HG03342 (cell line): ENCODE data around the gene RASIP1.
"Not testable (repeated sequence)": the region's sequence is repeated elsewhere in the genome, so short reads cannot be mapped to it uniquely, and the experiment has no call there.

Experiments
- ATAC-seq: cut with Tn5 transposase; IDR thresholded peaks from one replicate; pipeline ENCODE4 v1.9.1; 2021; ENCODE audit warnings: mild to moderate bottlenecking, moderate library complexity; ENCODE audit not compliant: unreplicated experiment

RASIP1 gene

DNA sequence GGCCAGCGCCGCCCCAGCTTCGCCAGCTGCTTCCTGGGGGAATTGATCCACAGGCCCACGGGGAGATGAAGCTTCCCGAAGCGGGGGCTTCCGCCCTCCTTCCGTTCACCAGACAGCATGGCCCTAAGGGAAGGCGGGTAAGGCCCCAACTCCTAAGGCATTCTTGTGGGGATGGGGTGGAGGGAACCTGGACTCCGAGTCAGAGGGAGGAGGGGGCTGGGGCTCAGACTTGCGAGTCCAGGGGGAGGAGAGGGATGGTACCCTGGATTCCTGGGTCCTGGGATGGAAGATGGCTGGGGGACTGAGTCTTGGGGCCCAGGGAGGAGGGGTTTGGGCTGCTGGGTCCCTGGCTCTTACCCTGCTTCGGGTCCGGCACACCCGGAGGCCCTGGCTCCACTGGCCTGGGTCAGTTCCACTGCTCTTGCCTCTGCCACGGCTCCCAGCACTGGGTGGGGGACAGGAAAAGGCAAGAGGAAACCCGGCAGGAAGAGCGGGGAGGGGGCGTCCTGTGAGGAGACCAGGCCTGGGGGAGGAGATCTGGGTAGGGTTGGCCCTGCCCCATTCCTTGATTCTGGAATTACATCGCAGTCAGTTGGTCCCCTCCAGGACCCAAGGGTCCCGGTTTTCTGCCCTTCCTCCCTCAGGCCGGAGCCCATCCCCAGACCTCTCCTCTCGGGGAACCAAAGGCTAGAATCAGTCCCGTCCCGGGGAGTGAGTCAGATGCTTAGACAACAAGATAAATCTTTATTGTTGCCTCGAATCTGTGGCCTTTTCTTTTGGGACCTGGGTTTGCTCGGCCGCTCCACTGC is at the start of gene RASIP1:
Gene RASIP1, minus strand, starts transcription at position 447 of the 809 bp plus-strand sequence. Its CDS starts 328 bp downstream, at position 119.
- ATAC-seq, result no peak

GRCh38 chr19:48787331-48787730 is 46.9 kb upstream of the RASIP1 start:
- ATAC-seq, result not testable (repeated sequence)

DNA sequence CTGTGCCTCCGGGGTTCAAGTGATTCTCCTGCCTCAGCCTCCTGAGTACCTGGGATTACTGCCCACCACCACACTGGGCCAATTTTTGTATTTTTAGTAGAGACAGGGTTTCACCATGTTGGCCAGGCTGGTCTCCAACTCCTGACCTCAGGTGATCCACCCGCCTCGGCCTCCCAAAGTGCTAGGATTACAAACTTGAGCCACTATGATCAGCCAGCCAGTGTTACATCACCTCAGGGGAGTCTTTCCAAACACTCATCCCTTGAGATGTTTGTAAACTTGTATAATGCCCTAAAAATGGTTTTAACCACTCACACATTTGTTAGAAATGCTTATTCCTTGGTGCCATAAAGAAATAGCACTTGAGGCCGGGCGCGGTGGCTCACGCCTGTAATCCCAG is 46.0 kb upstream of the RASIP1 start:
- ATAC-seq, result not testable (repeated sequence)

GRCh38 chr19:48784527-48784926 is 44.1 kb upstream of the RASIP1 start:
- no peak for ATAC-seq

DNA sequence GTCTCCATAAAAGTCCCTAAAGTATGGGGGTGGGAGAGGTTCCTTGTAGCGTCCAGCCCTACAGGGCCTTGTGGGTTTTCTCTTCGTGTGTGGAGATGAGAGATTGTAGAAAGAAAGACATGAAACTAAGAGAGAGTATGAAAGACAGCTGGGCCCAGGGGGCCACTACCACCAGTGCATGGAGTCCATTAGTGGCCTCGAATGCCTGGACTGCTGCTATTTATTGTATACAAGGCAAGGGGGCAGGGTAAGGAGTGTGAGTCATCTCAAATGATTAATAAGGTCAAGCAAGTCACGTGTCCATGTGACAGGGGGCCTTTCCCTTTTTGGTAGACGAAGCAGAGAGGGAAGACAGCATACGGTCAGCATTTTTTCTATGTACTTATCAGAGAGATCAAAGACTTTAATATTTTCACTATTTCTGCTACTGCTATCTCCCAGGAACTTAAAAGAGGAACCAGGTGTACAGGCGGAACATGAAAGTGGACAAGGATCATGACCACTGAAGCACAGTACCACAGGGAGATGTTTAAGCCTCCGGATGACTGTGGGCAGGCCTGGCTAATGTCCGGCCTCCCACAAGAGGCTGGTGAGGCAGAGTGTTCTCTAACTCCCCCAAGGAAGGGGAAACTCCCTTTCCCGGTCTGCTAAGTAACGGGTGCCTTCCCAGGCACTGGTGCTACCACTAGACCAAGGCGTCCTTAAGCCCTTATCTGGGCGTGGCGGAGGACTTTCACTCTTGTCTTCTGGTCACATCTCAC is 40.4 kb upstream of the RASIP1 start:
- no peak for ATAC-seq

- no peak for ATAC-seq
Observed at GRCh38 chr19:48779636-48780035, 39.2 kb upstream of the RASIP1 start.

GRCh38 chr19:48777720-48778119 is 37.3 kb upstream of the RASIP1 start:
- no peak for ATAC-seq

- no peak for ATAC-seq
Observed at GRCh38 chr19:48777139-48777538, 36.7 kb upstream of the RASIP1 start.

- no peak for ATAC-seq
Observed at GRCh38 chr19:48772503-48772953, 32.1 kb upstream of the RASIP1 start.

DNA sequence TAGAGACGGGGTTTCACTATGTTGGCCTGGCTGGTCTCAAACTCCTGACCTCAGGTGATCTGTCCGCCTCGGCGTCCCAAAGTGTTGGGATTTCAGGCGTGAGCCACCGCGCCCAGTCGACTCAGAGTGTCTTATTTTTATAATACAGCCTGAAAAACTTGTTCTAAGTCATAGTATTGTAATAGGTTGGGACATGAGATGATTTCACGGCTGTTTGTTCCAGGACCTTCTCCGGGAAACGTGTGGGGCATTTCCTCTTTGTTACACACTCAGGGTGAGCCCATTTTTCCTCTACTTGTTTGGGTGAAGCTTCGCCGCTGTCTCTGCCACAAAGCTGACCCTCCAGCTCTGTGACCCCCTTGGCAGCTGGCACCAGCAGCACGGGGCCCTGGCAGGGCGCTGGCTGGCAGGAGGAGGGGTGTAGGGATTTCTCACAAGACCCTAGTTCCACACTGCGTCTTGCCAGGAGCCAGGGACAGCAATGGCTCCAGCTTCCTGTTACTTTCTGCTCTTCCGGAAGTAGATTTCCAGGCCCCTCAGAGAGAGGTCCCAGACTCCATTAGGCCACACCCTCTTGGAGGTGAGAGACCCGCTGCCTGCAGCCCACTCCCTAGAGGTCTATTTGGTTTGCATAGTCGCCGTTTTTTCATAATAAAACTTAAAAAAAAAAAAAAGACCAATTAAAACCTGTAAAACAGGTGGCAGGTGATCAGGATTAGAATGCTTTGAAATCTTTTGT is 30.5 kb upstream of the RASIP1 start:
- no peak for ATAC-seq

DNA sequence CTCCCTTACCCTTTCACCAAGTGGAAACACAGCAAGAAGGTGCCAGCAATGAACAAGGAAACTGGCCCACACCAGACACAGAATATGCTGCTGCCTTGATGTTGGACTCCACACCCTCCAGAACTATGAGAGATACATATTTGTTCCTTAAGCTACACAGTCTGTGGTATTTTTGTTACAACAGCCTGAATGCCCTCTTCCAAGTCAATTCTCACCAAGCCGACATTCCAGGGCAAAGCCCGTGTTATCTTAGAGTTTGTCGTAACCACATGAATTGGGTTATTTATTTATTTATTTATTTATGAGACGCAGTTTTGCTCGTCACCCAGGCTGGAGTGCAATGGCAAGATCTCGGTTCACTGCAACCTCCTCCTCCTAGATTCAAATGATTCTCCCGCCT is 29.9 kb upstream of the RASIP1 start:
- no peak for ATAC-seq

GRCh38 chr19:48768994-48769713 is 28.7 kb upstream of the RASIP1 start:
- ATAC-seq, result no peak

GRCh38 chr19:48768171-48768753 is 27.9 kb upstream of the RASIP1 start:
- not testable (repeated sequence) for ATAC-seq

GRCh38 chr19:48765816-48766215 is 25.4 kb upstream of the RASIP1 start:
- ATAC-seq, result not testable (repeated sequence)

GRCh38 chr19:48760504-48761205 is 20.2 kb upstream of the RASIP1 start:
- no peak for ATAC-seq

DNA sequence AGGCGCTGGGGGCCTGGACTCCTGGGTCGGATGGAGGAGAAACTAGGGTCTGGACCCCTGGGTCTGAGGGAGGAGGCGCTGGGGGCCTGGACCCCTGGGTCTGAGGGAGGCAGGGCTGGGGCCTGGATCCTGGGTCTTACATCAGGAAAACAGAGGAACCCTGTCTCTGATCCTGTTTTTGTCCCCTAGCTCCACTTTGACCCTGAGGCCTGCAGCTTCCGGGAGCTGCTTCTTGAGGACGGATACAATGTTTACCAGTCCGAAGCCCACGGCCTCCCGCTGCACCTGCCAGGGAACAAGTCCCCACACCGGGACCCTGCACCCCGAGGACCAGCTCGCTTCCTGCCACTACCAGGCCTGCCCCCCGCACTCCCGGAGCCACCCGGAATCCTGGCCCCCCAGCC is 17.3 kb upstream of the RASIP1 start:
- no peak for ATAC-seq

DNA sequence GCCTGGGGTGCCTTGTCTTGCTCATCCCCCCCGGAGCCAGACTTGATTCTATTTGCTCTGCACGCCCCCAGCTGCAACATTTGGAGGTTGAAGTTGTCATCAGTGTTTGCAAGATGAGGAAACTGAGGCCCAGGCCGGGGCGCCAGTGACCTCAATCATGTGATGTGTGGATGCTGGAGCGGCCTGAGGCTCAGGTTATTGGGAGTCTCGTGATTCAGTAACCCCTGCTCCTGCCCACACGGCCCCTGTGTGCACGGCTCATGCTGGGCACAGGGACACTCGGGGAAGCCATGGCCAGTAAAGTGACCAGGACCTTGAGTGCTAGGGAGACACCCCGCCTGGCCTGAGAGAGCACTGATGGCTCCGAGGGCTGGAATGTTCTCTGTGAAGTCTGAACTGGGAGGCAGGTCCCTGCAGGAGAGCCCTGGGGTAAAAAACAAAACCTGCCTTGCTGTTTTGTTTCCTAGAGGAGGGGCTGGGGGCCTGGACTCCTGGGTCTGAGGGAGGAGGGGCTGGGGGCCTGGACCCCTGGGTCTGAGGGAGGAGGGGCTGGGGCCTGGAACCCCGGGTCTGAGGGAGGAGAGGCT is 16.8 kb upstream of the RASIP1 start:
- ATAC-seq, result no peak

GRCh38 chr19:48756686-48757085 is 16.3 kb upstream of the RASIP1 start:
- no peak for ATAC-seq

DNA sequence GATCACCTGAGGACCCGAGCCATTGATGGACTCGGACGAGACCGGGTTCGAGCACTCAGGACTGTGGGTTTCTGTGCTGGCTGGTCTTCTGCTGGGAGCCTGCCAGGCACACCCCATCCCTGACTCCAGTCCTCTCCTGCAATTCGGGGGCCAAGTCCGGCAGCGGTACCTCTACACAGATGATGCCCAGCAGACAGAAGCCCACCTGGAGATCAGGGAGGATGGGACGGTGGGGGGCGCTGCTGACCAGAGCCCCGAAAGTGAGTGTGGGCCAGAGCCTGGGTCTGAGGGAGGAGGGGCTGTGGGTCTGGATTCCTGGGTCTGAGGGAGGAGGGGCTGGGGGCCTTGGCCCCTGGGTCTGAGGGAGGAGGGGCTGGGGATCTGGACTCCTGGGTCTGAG is 15.8 kb upstream of the RASIP1 start:
- ATAC-seq, result no peak
